ENCODE measurements around the gene CBLIF. TPM values are rescaled to one million over a fixed set of nuclear protein-coding genes. Genes with fewer than 3 reads are reported as not detected.

CBLIF gene
- total and polyA plus RNA-seq, 2 of the 13 experiments (the other 11 are each of a cell fraction or from before 2014, with no cell fraction given): not detected

- H3K27me3 ChIP-seq (ENCODE audit: control insufficient read depth in 1 of 2, insufficient read depth in 2 of 2, low read length in 2 of 2): no peaks in the 10 kb centered on the region
- ChIA-PET POLR2A (no interaction called here), CTCF (ENCODE audit: low intra/inter-chr PET ratio, low total read pairs) (no interaction called here)
- no peaks in the 10 kb centered on the region for H3K4me1 ChIP-seq (ENCODE audit: insufficient read depth, low read length)
- no peak overlapping the region for H3K4me2 ChIP-seq (ENCODE audit: low read depth, low read length)
- no peak overlapping the region for H3K9ac ChIP-seq (ENCODE audit: insufficient read depth, low read depth, low read length)
- no peaks in the 10 kb centered on the region for H4K20me1 ChIP-seq (ENCODE audit: insufficient read depth, low read length)
- no peak for TF ChIP-seq SP5 (CRISPR knock-in tag; IDR thresholded peaks at IDR 0.05; ENCODE audit: borderline replicate concordance, low read depth)
- no peak for TF ChIP-seq ZNF616 (CRISPR knock-in tag; IDR thresholded peaks at IDR 0.05; ENCODE audit: low read depth)
- no peak for TF ChIP-seq BATF2 (CRISPR knock-in tag; IDR thresholded peaks at IDR 0.05)
- TF ChIP-seq ZKSCAN5 (CRISPR knock-in tag; IDR thresholded peaks at IDR 0.05): no peak
- no peak for TF ChIP-seq ZNF691 (CRISPR knock-in tag; IDR thresholded peaks at IDR 0.05; ENCODE audit: borderline replicate concordance, low read depth)
- TF ChIP-seq MIER3 (CRISPR knock-in tag; IDR thresholded peaks at IDR 0.05; ENCODE audit: borderline replicate concordance): no peak
- no peak for TF ChIP-seq ZNF724P (CRISPR knock-in tag; IDR thresholded peaks at IDR 0.05; ENCODE audit: borderline replicate concordance)
- no peaks in the 10 kb centered on the region for H3K79me2 ChIP-seq (ENCODE audit: insufficient read depth, low read length)
- DNase-seq (ENCODE audit: low spot score): no peak
- no peak overlapping the region for H3K4me3 ChIP-seq (replicated peaks in 1 of 3; ENCODE audit: insufficient read depth in 1 of 3, low read depth in 2 of 3, low read length in 3 of 3)
- no peak for FAIRE-seq
- in situ Hi-C loops (cut with HindIII; ENCODE audit: extremely low pct_ligation_motif_present, low pct_unique_long_range_greater_than_20kb): no loop called here
- WGBS (ENCODE audit: low lambda C conversion rate): 22% methylated on average over 2 of the region's 2 CpGs
- no TSS peak for BruUV-seq (replicated peaks)
- no peak overlapping the region for H2AFZ ChIP-seq (ENCODE audit: low read length)
- no peak for ATAC-seq
- H3K27ac ChIP-seq (ENCODE audit: extremely low read length, insufficient read depth, low read length): no peak overlapping the region
- H3K9me3 ChIP-seq (ENCODE audit: low read length): no peaks in the 10 kb centered on the region
- intact Hi-C loops (cut with micrococcal nuclease; ENCODE audit: unreplicated experiment): no loop called here
- H3K36me3 ChIP-seq (replicated peaks in 1 of 2; ENCODE audit: control insufficient read depth in 1 of 2, insufficient read depth in 2 of 2, low read length in 2 of 2): no peaks in the 10 kb centered on the region
Measured at GRCh38 chr11:59841514-59841913, 3.8 kb downstream of the CBLIF start.

- Histone ChIP-seq H3K79me2 (ENCODE audit: insufficient read depth, low read length) (no peaks in the 10 kb centered on the region), H3K27ac (ENCODE audit: extremely low read length, insufficient read depth, low read length) (no peak overlapping the region), H3K4me2 (ENCODE audit: low read depth, low read length) (no peak overlapping the region), H3K4me3 (replicated peaks in 1 of 3; ENCODE audit: insufficient read depth in 1 of 3, low read depth in 2 of 3, low read length in 3 of 3) (no peak overlapping the region), H3K4me1 (ENCODE audit: insufficient read depth, low read length) (no peaks in the 10 kb centered on the region), H3K27me3 (ENCODE audit: control insufficient read depth in 1 of 2, insufficient read depth in 2 of 2, low read length in 2 of 2) (no peaks in the 10 kb centered on the region), H4K20me1 (ENCODE audit: insufficient read depth, low read length) (no peaks in the 10 kb centered on the region), H3K9me3 (ENCODE audit: low read length) (no peaks in the 10 kb centered on the region), H3K9ac (ENCODE audit: insufficient read depth, low read depth, low read length) (no peak overlapping the region), H2AFZ (ENCODE audit: low read length) (no peak overlapping the region), H3K36me3 (replicated peaks in 1 of 2; ENCODE audit: control insufficient read depth in 1 of 2, insufficient read depth in 2 of 2, low read length in 2 of 2) (no peaks in the 10 kb centered on the region)
- BruUV-seq (replicated peaks): no TSS peak
- ATAC-seq (no peak), DNase-seq (ENCODE audit: low spot score) (no peak), FAIRE-seq (no peak)
- ChIA-PET POLR2A (no interaction called here), CTCF (ENCODE audit: low intra/inter-chr PET ratio, low total read pairs) (no interaction called here)
- in situ Hi-C loops (cut with HindIII; ENCODE audit: extremely low pct_ligation_motif_present, low pct_unique_long_range_greater_than_20kb) (no loop called here), intact Hi-C loops (cut with micrococcal nuclease; ENCODE audit: unreplicated experiment) (no loop called here)
- TF ChIP-seq NR2F6 (IDR thresholded peaks at IDR 0.05): no peak
- TF ChIP-seq NR2F6 (CRISPR knock-in tag; IDR thresholded peaks at IDR 0.05): no peak
- TF ChIP-seq ZNF562 (CRISPR knock-in tag; IDR thresholded peaks at IDR 0.05; ENCODE audit: borderline replicate concordance): no peak
- TF ChIP-seq, protein P1, sequence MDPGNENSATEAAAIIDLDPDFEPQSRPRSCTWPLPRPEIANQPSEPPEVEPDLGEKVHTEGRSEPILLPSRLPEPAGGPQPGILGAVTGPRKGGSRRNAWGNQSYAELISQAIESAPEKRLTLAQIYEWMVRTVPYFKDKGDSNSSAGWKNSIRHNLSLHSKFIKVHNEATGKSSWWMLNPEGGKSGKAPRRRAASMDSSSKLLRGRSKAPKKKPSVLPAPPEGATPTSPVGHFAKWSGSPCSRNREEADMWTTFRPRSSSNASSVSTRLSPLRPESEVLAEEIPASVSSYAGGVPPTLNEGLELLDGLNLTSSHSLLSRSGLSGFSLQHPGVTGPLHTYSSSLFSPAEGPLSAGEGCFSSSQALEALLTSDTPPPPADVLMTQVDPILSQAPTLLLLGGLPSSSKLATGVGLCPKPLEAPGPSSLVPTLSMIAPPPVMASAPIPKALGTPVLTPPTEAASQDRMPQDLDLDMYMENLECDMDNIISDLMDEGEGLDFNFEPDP (CRISPR knock-in tag; conservative IDR thresholded peaks at IDR 0.05): no peak
- TF ChIP-seq, protein P2, sequence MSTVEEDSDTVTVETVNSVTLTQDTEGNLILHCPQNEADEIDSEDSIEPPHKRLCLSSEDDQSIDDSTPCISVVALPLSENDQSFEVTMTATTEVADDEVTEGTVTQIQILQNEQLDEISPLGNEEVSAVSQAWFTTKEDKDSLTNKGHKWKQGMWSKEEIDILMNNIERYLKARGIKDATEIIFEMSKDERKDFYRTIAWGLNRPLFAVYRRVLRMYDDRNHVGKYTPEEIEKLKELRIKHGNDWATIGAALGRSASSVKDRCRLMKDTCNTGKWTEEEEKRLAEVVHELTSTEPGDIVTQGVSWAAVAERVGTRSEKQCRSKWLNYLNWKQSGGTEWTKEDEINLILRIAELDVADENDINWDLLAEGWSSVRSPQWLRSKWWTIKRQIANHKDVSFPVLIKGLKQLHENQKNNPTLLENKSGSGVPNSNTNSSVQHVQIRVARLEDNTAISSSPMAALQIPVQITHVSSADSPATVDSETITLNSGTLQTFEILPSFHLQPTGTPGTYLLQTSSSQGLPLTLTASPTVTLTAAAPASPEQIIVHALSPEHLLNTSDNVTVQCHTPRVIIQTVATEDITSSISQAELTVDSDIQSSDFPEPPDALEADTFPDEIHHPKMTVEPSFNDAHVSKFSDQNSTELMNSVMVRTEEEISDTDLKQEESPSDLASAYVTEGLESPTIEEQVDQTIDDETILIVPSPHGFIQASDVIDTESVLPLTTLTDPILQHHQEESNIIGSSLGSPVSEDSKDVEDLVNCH (CRISPR knock-in tag; IDR thresholded peaks at IDR 0.05): no peak
- TF ChIP-seq, protein P3, sequence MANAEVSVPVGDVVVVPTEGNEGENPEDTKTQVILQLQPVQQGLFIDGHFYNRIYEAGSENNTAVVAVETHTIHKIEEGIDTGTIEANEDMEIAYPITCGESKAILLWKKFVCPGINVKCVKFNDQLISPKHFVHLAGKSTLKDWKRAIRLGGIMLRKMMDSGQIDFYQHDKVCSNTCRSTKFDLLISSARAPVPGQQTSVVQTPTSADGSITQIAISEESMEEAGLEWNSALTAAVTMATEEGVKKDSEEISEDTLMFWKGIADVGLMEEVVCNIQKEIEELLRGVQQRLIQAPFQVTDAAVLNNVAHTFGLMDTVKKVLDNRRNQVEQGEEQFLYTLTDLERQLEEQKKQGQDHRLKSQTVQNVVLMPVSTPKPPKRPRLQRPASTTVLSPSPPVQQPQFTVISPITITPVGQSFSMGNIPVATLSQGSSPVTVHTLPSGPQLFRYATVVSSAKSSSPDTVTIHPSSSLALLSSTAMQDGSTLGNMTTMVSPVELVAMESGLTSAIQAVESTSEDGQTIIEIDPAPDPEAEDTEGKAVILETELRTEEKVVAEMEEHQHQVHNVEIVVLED (CRISPR knock-in tag; IDR thresholded peaks at IDR 0.05; ENCODE audit: borderline replicate concordance): no peak
- no peak for TF ChIP-seq ZBTB42 (CRISPR knock-in tag; IDR thresholded peaks at IDR 0.05)
Measured at GRCh38 chr11:59839615-59840014, 5.7 kb downstream of the CBLIF start.
